ENCODE results near the gene ZFYVE27. TPM values are rescaled to one million over a fixed set of nuclear protein-coding genes. Genes with fewer than 3 reads are reported as not detected.

Gene ZFYVE27
- total and polyA plus RNA-seq, 10 of the 15 experiments (the other 5 are each of a cell fraction or from before 2014, with no cell fraction given): 1.1 to 28.9 (median 21.4) TPM

DNA sequence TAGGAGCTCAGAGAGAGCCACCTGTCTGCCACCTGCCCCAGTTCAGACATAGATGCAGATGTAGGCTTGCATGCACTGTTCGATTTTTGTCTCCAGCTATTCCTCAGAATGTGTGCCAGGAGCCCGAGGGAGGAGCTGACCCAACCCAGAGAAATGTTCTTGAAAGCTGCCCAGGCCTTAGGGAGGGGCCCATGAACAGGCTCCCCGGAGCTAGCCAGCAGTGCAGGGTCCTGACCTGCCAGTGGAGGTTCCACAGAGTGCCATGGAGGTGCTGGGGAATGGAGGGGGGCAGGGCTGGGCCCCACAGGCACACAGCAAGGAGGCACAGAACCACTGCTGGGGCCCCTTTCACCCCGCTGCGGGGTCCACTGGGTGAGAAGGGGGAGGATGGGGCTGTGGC lies 64.5 kb downstream of the ZFYVE27 start:
- Histone ChIP-seq H3K27ac (ENCODE audit: control insufficient read depth, insufficient read depth) (no peak overlapping the region), H4K20me1 (ENCODE audit: control insufficient read depth, insufficient read depth) (no peaks in the 10 kb centered on the region), H3K27me3 (replicated peaks in 1 of 2; ENCODE audit: control insufficient read depth in 2 of 2, insufficient read depth in 2 of 2, low read length in 1 of 2) (no peaks in the 10 kb centered on the region; a peak in 1 of 4 replicates), H2AFZ (ENCODE audit: control insufficient read depth, low read depth, low read length) (no peak overlapping the region), H3K4me2 (ENCODE audit: control insufficient read depth, insufficient read depth) (no peak overlapping the region), H3K4me3 (no peak overlapping the region), H3K36me3 (ENCODE audit: control insufficient read depth in 2 of 2, insufficient read depth in 2 of 2, low read length in 1 of 2) (no peaks in the 10 kb centered on the region), H3K9me3 (replicated peaks; ENCODE audit: control insufficient read depth, insufficient read depth, low read length) (no peaks in the 10 kb centered on the region; the same call in 1 of the 3 replicates), H3K4me1 (ENCODE audit: control insufficient read depth, insufficient read depth, low read length) (no peaks in the 10 kb centered on the region), H3K79me2 (ENCODE audit: control insufficient read depth, insufficient read depth, low read length) (no peaks in the 10 kb centered on the region), H3K9ac (ENCODE audit: control insufficient read depth, insufficient read depth, low read length) (no peak overlapping the region)
- no TSS peak for BruUV-seq (replicated peaks)
- ChIA-PET POLR2A (no interaction called here), CTCF (no interaction called here), SMC1A (ENCODE audit: uncharacterized antibody, unreplicated experiment) (interaction anchor here (1.0 kb wide), 1 partner anchor 67 kb away, joined by 3 read pairs; no protein-coding TSS in a partner anchor), RAD21 (ENCODE audit: unreplicated experiment) (no interaction called here)
- no peak for ATAC-seq
- no peak for DNase-seq (ENCODE audit: low read depth, low spot score)
- no peak for FAIRE-seq
- intact Hi-C loops (cut with micrococcal nuclease; ENCODE audit: unreplicated experiment) (no loop called here), in situ Hi-C loops (cut with MboI) (no loop called here)
- 13% methylated on average over 5 of the region's 5 CpGs for WGBS (ENCODE audit: insufficient coverage, insufficient replicate concordance, low lambda C conversion rate, missing lambda C conversion rate)
- TF ChIP-seq IRF4 (IDR thresholded peaks at IDR 0.05; ENCODE audit: low read depth, low read length): no peak
- TF ChIP-seq CHD4 (IDR thresholded peaks at IDR 0.05): no peak
- TF ChIP-seq ZBTB4 (CRISPR knock-in tag; IDR thresholded peaks at IDR 0.05): no peak
